Loucy (cell line): ENCODE data around the gene CCDC59.
"Not testable (repeated sequence)": the region's sequence is repeated elsewhere in the genome, so short reads cannot be mapped to it uniquely, and the experiment has no call there.

Experiments
- H2AFZ ChIP-seq: fragments of 200-600 bp; sonication (generic); 2 replicates; pipeline ENCODE4 v1.6.0; 2016; ENCODE audit warnings: antibody characterized with exemption, mild to moderate bottlenecking, low read length, moderate library complexity
- H3F3A ChIP-seq: fragments of 200-600 bp; 2 replicates; pipeline ENCODE4 v1.6.0; 2016; ENCODE audit warnings: antibody characterized with exemption, low read depth, mild to moderate bottlenecking
- H3K27me3 ChIP-seq: fragments of 200-600 bp; sonication (generic); 2 replicates; pipeline ENCODE4 v1.6.1; 2014; ENCODE audit warnings: low read length, mild to moderate bottlenecking; ENCODE audit not compliant: insufficient read depth, poor library complexity, severe bottlenecking
- H3K36me3 ChIP-seq: fragments of 200-600 bp; sonication (generic); 2 replicates; pipeline ENCODE4 v1.6.1; 2016; ENCODE audit warnings: low read length; ENCODE audit not compliant: insufficient read depth
- H3K4me1 ChIP-seq: fragments of 200-600 bp; sonication (generic); 2 replicates; pipeline ENCODE4 v1.5.1; 2014; ENCODE audit warnings: low read length, mild to moderate bottlenecking; ENCODE audit not compliant: insufficient read depth, poor library complexity, severe bottlenecking
- H3K4me2 ChIP-seq: fragments of 200-600 bp; sonication (generic); 2 replicates; pipeline ENCODE4 v1.6.0; 2014; ENCODE audit warnings: antibody characterized with exemption, low read length, low read depth, mild to moderate bottlenecking; ENCODE audit not compliant: poor library complexity, severe bottlenecking
- H3K4me3 ChIP-seq: fragments of 200-600 bp; sonication (generic); 2 replicates; pipeline ENCODE4 v1.5.1; 2014; ENCODE audit warnings: low read length, mild to moderate bottlenecking, mixed read lengths; ENCODE audit not compliant: poor library complexity, severe bottlenecking
- H3K79me2 ChIP-seq: fragments of 200-600 bp; sonication (generic); 2 replicates; pipeline ENCODE4 v1.6.1; 2014; ENCODE audit warnings: low read length; ENCODE audit not compliant: insufficient read depth
- H3K9ac ChIP-seq: fragments of 200-600 bp; sonication (generic); 2 replicates; pipeline ENCODE4 v1.6.0; 2014; ENCODE audit warnings: mild to moderate bottlenecking, low read depth, low read length, moderate library complexity; ENCODE audit not compliant: poor library complexity, severe bottlenecking
- H3K9me2 ChIP-seq: fragments of 200-600 bp; sonication (generic); replicated peaks from 2 replicates; pipeline ENCODE4 v1.6.1; 2016; ENCODE audit warnings: low read depth, low read length, mixed read lengths
- H3K9me3 ChIP-seq: fragments of 200-600 bp; sonication (generic); 2 replicates; pipeline ENCODE4 v1.6.1; 2014; ENCODE audit warnings: mild to moderate bottlenecking, antibody characterized with exemption, low read length, low read depth; ENCODE audit not compliant: insufficient read depth
- H4K20me1 ChIP-seq: fragments of 200-600 bp; sonication (generic); 2 replicates; pipeline ENCODE4 v1.6.0; 2014; ENCODE audit warnings: antibody characterized with exemption, low read length, mild to moderate bottlenecking; ENCODE audit not compliant: insufficient read depth, poor library complexity, severe bottlenecking
- EZH2phosphoT487 ChIP-seq: fragments of 200-600 bp; IDR thresholded peaks from 2 replicates; pipeline ENCODE4 v1.6.1; 2018; ENCODE audit warnings: antibody characterized with exemption, mild to moderate bottlenecking, moderate library complexity, borderline replicate concordance
- TF ChIP-seq, protein P1 (sequence below): fragments of 200-600 bp; sonication (generic); conservative IDR thresholded peaks from 2 replicates; pipeline ENCODE4 v1.5.1; 2014; ENCODE audit warnings: mild to moderate bottlenecking, antibody characterized with exemption, low read length

The CCDC59 gene

GRCh38 chr12:82363990-82364389 lies 5.8 kb upstream of the CCDC59 start:
- no peaks in the 10 kb centered on the region for H4K20me1 ChIP-seq
- no peaks in the 10 kb centered on the region for H3K27me3 ChIP-seq
- no peaks in the 10 kb centered on the region for H3K9me3 ChIP-seq
- peak overlapping the region; percentile 7 for H3K4me2 ChIP-seq
- H3K36me3 ChIP-seq: no peaks in the 10 kb centered on the region
- TF ChIP-seq EZH2phosphoT487: no peak
- TF ChIP-seq, protein P1, sequence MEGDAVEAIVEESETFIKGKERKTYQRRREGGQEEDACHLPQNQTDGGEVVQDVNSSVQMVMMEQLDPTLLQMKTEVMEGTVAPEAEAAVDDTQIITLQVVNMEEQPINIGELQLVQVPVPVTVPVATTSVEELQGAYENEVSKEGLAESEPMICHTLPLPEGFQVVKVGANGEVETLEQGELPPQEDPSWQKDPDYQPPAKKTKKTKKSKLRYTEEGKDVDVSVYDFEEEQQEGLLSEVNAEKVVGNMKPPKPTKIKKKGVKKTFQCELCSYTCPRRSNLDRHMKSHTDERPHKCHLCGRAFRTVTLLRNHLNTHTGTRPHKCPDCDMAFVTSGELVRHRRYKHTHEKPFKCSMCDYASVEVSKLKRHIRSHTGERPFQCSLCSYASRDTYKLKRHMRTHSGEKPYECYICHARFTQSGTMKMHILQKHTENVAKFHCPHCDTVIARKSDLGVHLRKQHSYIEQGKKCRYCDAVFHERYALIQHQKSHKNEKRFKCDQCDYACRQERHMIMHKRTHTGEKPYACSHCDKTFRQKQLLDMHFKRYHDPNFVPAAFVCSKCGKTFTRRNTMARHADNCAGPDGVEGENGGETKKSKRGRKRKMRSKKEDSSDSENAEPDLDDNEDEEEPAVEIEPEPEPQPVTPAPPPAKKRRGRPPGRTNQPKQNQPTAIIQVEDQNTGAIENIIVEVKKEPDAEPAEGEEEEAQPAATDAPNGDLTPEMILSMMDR: no peak
- H3K79me2 ChIP-seq: no peaks in the 10 kb centered on the region; the same call in 1 of the 2 replicates
- no peak overlapping the region for H2AFZ ChIP-seq
- no peaks in the 10 kb centered on the region for H3F3A ChIP-seq
- H3K9ac ChIP-seq: no peak overlapping the region
- no peak overlapping the region for H3K4me3 ChIP-seq
- H3K4me1 ChIP-seq: peaks cover 18% of the 10 kb centered on the region
- H3K9me2 ChIP-seq: no peaks in the 10 kb centered on the region

- Histone ChIP-seq H2AFZ (no peak overlapping the region), H3K4me1 (peaks cover 30% of the 10 kb centered on the region), H3K79me2 (peaks cover 17% of the 10 kb centered on the region), H3K27me3 (peaks cover 5% of the 10 kb centered on the region), H3K9me2 (no peaks in the 10 kb centered on the region), H3K36me3 (no peaks in the 10 kb centered on the region), H3F3A (no peaks in the 10 kb centered on the region), H3K4me3 (no peak overlapping the region), H3K9ac (no peak overlapping the region), H4K20me1 (peaks cover 14% of the 10 kb centered on the region), H3K4me2 (no peak overlapping the region), H3K9me3 (no peaks in the 10 kb centered on the region)
- TF ChIP-seq EZH2phosphoT487: no peak
- TF ChIP-seq, protein P1: no peak
Measured at GRCh38 chr12:82361461-82361915, 3.3 kb upstream of the CCDC59 start.

DNA sequence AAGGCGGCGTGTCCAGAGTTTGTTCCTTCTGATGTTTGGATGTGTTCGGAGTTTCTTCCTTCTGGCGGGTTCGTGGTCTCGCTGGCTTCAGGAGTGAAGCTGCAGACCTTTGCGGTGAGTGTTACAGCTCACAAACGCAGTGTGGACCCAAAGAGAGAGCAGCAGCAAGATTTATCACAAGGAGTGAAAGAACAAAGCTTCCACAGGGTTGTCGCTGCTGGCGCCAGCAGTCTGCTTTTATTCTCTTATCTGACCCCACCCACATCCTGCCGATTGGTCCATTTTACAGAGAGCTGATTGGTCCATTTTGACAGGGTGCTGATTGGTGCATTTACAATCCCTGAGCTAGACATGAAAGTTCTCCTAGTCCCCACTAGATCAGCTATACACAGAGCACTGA lies 2.6 kb upstream of the CCDC59 start:
- H3K4me3 ChIP-seq, H3F3A ChIP-seq, H3K9me2 ChIP-seq, H3K36me3 ChIP-seq, H3K9ac ChIP-seq, H2AFZ ChIP-seq, H3K4me2 ChIP-seq, H3K27me3 ChIP-seq, H3K9me3 ChIP-seq: not testable (repeated sequence)
- peaks cover 36% of the 10 kb centered on the region for H3K4me1 ChIP-seq
- peaks cover 21% of the 10 kb centered on the region for H4K20me1 ChIP-seq
- peaks cover 24% of the 10 kb centered on the region for H3K79me2 ChIP-seq

DNA sequence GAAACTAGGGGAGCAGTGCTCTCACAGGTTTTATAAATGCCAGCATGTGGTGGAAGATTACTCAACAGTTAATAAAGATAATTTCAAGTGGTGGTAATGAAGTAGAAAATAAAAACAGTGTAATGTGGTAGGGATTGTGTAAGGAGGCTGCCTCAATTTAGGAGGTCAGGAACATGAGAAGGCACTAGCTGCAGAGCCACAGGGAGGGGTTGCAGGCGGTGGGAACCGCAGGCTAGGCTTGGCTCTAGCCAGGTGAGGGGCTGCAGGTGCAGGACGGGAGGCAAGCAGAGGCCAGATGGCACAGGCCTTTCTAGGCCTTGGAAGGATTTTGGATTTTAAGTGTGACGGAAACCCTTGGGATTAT lies 910 bp upstream of the CCDC59 start:
- no peaks in the 10 kb centered on the region for H3F3A ChIP-seq
- peak overlapping the region; percentile 98 for H3K9ac ChIP-seq
- H3K4me3 ChIP-seq: peak overlapping the region; percentile 100
- no peaks in the 10 kb centered on the region for H3K9me3 ChIP-seq
- peaks cover 28% of the 10 kb centered on the region for H4K20me1 ChIP-seq
- H3K9me2 ChIP-seq: no peaks in the 10 kb centered on the region
- no peak for TF ChIP-seq EZH2phosphoT487
- TF ChIP-seq, protein P1: no peak
- H2AFZ ChIP-seq: peak overlapping the region; percentile 87
- peaks cover 5% of the 10 kb centered on the region for H3K27me3 ChIP-seq
- peaks cover 7% of the 10 kb centered on the region; the same call in 1 of the 2 replicates for H3K36me3 ChIP-seq
- H3K4me1 ChIP-seq: peaks cover 43% of the 10 kb centered on the region
- peak overlapping the region; percentile 85 for H3K4me2 ChIP-seq
- H3K79me2 ChIP-seq: peaks cover 34% of the 10 kb centered on the region
